Stimulated activated naive CD4-positive, alpha-beta T cell (primary cell): Measurements from ENCODE around the gene RGS14.

Experiments used
- DNase-seq, 6 experiments: peaks; one replicate each; lab custom pipeline; 2025; lab: John Stamatoyannopoulos, UW

Gene RGS14

GRCh38 chr5:177382423-177383029, 24.8 kb downstream of the RGS14 start:
- DNase-seq, result peak; percentile 18 to 66 (median 33)

- DNase-seq, result no peak
Measured at GRCh38 chr5:177383181-177383580, 25.5 kb downstream of the RGS14 start.

GRCh38 chr5:177384134-177384533, 26.4 kb downstream of the RGS14 start, which contains the start of gene SLC34A1:
TSS of gene SLC34A1 (plus strand) at chr5:177384434. CDS start at chr5:177385742, 1,308 bp downstream.
- DNase-seq, result no peak

GRCh38 chr5:177385720-177386119, 28.0 kb downstream of the RGS14 start:
- DNase-seq, result no peak

- no peak for DNase-seq
Measured at GRCh38 chr5:177386542-177386941, 28.8 kb downstream of the RGS14 start.

GRCh38 chr5:177387405-177387804, 29.7 kb downstream of the RGS14 start:
- DNase-seq, result no peak

- DNase-seq, result no peak
Measured at GRCh38 chr5:177388521-177389052, 30.9 kb downstream of the RGS14 start.

- peak in 4 of 6 experiments; percentile 20 to 33 (median 23) for DNase-seq
Measured at GRCh38 chr5:177389241-177390169, 31.8 kb downstream of the RGS14 start.

GRCh38 chr5:177390363-177391300, 32.9 kb downstream of the RGS14 start:
- DNase-seq, result peak; percentile 76 to 91 (median 82)

- DNase-seq, result no peak
Measured at GRCh38 chr5:177392765-177393164, 35.0 kb downstream of the RGS14 start.

GRCh38 chr5:177393206-177393765, 35.6 kb downstream of the RGS14 start:
- no peak for DNase-seq

GRCh38 chr5:177393990-177394389, 36.3 kb downstream of the RGS14 start:
- DNase-seq, result no peak

- no peak for DNase-seq
Measured at GRCh38 chr5:177396078-177396477, 38.4 kb downstream of the RGS14 start.

GRCh38 chr5:177396807-177397206, 39.1 kb downstream of the RGS14 start:
- DNase-seq, result no peak

- DNase-seq, result no peak
Measured at GRCh38 chr5:177397875-177398390, 40.2 kb downstream of the RGS14 start.

- DNase-seq, result no peak
Measured at GRCh38 chr5:177399997-177400868, 42.5 kb downstream of the RGS14 start, which contains the start of gene PFN3. TSS of gene PFN3 (minus strand) at chr5:177400661. CDS start at chr5:177400576, 85 bp downstream.

GRCh38 chr5:177402271-177403043, 44.7 kb downstream of the RGS14 start:
- peak; percentile 51 to 67 (median 63) for DNase-seq

- peak; percentile 35 to 60 (median 54) for DNase-seq
Measured at GRCh38 chr5:177403102-177403791, 45.5 kb downstream of the RGS14 start.
